ENCODE results near the gene IL19.

Gene IL19

DNA sequence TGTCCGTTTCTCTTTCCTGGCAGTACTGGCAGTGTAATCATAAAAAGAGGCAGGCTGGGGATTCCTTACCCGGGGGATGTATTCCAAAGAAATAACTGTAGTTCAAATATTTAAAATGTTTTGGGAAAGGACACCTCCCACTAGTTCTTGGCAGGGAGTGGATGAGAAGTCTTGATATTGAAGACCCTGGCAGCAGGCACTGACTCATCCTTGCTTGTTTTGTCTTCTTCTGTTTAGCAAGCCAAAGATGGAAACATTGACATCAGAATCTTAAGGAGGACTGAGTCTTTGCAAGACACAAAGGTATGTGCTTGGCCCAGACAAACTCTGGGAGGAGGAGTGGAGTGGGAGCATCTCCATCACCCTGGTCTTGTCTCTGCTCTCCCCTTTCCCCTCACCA is 95.5 kb downstream of the IL19 start:
- DNase-seq, result no peak

DNA sequence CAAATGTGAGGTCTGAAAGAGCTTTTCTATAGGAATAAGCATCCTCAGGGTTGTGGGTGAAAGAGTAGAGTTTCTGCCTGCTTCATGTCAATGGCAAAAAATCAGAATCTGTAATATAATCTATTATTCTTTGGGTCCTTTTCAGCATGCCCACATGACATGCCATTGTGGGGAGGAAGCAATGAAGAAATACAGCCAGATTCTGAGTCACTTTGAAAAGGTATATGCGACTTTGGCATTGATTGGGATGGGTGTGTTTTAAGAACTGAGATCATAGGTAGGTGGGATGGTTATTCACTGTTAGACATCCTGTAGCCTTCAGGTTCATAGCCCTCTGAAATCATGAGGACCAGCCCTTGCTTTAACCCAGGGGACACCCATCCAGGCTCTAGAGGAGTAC is 96.7 kb downstream of the IL19 start:
- DNase-seq, result no peak

DNA sequence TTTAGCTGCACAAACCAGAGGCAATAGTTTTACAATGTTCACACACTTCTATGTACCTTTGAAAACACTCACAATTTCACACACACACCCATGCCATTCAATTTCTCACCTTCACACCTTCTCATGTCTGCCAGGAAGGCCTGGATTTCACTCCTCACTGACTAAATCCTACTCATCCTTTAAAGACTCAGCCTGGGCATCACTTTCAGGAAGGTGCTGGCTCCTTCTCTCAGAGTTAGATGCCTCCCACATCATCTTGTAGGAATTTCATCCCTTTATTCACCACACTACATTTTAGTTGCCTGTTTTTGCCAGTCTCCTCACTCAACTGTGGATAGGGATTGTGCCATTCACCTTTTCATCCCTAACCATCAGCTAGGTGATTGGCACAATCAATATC is 97.1 kb downstream of the IL19 start:
- no peak for DNase-seq

DNA sequence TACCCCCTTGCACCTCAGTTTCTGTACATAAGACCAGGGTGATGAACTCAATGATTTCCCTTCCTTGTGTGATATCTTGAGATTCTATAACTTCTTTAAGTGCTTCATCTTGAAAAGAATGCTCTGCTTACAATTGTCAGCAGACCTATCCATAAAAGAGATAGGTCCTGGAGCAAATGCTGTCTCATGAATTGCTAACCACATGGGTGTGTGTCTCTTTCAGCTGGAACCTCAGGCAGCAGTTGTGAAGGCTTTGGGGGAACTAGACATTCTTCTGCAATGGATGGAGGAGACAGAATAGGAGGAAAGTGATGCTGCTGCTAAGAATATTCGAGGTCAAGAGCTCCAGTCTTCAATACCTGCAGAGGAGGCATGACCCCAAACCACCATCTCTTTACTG is 97.7 kb downstream of the IL19 start:
- DNase-seq, result no peak

DNA sequence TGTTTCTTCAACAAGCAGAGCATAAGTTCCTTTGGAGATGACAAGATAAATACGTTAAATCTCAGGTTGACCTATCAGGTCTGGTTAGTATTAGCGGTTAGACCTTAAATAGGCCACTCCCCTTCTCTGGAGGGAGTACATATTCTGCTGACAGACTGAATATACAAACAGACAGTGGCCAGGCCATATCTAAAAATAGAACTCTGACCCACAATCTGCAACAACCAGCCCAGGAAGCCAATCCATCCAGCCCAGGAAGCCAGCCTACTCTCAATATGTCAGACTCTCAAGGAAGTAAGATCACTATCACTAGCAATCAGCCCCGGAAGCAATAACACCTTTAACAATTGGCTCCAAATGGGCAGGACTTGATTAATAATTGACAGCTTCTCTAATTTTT is 101.6 kb downstream of the IL19 start:
- no peak for DNase-seq

DNA sequence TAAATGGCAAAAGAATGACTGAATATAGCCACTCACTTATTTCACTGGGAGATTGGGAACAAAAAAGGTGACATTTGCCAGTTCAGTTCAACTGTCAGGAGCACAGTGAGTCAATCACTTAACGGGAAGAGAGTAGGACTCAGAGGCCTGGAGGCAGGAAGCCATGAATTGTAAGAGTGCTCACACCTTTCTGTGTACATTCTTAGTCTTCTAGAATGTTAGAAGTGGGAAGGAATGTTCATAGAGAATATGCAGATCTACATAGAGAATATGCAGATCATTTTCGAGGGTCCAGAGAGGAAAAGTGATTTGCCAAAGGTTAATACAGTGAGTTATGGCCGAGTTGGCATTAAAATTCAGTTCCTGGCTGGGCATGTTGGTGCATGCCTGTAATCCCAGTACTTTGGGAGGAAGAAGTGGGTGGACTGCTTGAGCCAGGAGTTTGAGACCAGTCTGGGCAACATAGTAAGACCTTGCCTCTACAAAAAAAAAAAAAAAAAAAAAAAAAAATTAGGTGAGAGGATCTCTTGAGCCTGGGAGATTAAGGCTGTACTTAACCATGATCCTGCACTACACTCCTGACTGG is 103.1 kb downstream of the IL19 start:
- DNase-seq, result no peak

DNA sequence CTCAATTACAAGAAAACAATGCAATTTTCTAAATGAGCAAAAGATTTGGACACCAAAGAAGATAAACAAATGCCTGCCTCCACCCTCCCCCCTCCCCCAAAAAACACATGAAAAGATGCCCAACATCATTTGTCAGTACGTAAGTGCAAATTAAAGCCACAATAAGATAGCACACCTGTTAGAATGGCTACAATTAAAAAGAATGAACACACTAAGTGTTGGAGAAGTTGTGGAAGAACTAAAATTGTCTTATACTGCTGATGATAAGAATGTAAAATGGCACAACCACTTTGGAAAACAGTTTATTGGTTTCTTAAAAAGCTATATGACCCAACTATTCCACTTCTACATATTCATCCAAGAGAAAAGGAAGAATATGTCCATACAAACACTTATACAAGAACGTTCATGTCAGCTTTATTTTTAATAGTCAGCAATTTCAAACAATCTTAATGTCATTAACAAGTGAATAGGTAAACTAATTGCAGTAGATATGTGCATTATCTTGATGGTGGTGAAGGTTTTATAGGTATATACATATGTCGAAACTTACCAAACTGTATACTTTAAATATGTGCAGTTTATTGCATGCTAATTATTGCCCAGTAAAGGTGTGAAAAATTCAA is 105.3 kb downstream of the IL19 start:
- no peak for DNase-seq

DNA sequence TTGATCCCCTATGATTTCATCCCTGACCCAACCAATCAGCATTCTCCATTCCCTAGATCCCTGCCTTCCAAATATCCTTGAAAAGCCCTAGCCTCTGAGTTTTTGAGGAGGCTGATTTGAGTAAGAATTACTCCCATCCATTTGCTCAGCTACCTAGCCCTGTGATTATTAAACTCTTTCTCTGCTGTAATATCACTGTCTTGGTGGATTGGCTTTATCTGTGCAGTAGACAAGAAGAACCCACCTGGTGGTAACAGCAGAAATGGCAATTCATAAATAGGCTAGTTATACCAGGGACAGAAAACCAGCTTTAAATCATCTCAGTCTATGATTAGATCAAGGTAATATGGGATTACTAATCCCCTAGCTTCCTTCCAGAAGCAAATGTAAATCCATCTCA is 107.9 kb downstream of the IL19 start:
- DNase-seq, result no peak

DNA sequence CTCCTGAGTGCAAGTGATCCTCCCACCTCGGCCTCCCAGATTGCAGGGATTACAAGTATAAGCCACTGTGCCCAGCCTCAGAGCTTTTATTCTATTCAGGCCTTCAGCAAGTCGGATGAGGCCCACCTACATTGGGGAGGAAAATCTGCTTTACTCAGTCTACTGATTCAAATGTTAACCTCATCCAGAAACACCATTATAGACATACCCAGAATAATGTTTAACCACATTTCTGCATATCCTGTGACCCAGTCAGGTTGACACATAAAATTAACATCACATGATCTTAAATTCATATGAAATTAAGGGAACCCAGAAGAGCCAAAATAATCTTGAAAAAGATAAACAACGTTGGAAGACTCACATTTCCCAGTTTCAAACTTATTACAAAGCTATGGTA is 109.7 kb downstream of the IL19 start:
- DNase-seq, result no peak

DNA sequence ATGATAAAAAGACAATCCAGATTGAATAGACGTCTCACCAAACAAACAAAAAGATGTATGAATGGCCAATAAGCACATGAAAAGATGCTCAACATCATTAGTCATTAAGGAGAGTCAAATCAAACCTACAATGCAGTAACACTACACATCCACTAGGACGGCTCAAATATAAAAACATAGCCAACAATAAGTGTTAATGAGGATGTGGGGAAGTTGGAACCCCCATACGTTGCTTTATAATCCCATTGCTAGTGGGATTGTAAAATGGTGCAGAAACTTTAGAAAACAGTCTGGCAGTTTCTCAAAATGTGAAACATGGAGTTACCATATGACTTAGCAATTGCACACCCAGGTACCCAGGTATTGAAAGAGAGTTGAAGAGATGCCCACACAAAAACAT is 112.0 kb downstream of the IL19 start:
- no peak for DNase-seq

DNA sequence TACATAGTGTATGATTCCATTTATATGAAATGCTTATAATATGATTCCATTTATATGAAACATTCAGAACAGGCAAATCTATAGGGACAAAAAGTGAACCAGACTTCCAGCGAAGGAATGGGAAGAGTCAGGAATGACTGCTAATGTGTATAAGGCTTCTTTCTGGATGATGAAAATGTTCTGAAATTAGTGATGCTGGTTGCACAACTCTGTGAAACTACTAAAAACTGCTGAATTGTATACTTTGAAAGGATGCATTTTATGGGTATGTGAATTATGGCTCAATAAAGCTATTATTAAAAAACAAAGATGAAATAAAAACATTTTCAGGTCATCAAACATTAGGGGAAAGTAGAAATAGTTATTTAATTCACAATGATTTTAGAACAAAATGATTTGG is 112.6 kb downstream of the IL19 start:
- DNase-seq, result no peak

DNA sequence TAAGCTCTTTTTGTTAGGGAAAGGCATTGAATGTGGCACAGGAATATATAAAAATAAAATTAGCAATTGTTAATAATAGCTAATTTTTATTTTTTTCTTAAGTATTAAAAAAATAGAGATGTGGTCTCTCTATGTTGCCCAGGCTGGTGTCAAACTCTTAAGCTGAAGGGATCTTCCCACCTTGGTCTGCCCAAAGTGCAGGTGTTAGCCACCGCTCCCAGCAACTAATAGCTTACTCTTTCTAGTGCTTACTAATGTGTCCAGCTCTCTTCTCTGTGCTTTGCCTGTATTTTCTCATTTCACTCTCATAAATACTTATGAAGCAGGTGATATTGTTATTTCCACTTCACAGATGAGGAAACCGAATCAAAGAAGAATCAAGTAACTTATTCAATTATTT is 113.3 kb downstream of the IL19 start:
- DNase-seq, result no peak

DNA sequence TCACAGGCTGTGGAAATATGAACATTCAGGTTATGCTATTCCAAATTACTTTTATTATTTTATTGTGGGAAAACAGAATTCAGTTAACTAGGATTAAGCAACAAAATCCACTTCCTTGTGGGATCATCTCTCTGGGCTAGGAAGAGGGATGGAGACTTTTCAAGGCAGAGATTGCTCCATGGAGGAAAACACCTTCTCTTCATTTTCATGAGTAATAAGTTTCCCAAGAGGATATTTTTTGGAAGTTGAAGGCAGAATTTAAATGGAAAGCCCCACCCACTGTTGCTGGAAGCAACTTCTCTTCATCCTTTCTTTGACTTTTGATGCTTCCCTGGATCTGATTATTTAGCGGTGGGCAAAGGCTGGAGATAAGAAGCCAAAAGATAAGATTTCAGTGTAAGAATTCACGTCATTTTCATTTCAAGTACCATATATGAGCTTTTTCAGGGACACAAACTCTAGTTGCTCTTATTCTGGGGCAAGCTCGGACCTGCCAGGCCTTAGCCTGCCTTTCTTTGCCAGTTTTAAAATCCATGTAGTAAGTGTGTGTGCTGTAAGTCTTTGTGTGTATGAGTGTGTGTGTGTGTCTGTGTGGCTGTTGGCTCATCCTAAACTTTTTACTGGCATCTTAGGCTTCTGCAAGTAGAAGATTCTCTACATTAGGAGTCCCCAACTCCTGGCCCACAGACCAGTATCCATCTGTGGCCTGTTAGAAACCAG is 114.9 kb downstream of the IL19 start:
- DNase-seq, result no peak

DNA sequence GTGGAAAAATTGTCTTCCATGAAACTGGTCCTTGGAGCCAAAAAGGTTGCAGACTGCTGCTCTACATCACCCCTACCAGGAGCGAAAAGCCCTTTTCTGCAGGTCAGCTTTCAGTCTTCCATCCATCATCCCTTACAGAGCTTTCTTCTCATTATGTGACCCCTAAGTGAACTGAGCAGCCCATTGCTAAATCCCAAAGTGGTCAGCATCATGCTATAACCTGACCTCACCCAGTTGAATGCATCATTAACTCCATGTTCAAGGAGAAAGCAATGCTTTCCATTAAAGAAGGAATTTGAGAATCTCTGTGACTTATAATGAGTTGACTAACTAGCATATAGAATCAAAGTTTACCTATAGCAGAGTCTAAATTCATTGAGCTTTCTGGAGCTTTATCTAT is 116.3 kb downstream of the IL19 start:
- DNase-seq, result no peak

DNA sequence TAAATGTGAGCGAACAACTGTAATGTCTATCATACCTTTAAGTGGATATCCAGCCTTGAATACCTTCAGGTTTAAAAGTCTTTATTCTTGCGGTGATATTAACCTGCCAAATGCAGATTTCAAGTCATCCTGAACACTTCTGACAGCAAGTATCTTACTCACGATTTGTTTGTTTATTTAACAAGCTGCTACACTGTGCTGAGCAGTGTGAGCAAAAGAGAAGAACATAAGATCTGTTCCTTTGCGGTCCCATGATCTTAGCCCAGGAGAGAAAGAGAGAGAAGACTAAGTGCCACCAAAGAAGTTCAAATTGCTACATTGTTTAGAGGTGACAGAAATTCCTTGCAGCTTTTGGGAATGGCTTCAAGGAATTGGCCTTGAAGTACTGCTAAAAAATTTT is 117.1 kb downstream of the IL19 start:
- no peak for DNase-seq

DNA sequence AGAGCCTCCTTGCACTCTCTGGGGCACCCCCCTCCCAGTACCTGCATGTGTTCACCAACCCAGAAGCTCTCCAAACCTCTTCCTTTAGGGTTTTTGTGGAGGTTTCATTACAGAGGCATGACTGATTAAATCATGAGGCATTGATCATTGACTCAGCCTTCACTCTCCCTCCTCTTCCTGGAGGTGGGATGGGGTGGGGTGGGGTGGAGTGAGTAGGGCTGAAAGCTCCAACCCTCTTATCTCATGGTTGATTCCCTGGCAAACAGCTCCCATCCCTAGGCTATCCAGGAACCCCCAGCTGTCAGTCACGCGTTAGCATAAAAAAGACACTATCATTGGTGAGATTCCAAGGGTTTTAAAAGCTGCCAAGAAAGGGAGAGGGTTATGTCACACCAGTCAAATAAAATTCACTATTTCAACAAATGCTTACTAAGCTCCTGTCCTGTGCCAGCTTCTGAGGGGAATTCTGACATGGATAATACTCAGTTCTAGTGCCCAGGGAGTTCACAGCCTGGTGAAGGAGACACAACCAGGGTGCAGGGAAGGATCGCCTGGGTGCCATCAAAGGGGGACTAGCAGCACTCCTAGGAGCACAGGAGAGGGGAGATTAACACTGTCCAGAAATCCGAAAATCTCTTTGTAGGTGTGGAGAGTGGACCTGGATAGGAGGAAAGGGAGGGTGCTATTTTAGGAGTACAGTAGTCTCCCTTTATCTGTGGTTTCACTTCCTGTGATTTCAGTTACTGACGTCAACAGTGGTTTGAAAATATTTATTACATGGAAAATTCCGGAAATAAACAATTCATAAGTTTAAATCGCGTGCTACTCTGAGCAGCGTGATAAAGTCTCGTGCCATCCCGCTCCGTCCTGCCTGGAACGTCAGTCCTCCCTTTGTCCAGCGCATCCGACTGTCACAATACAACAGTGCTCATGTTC is 119.8 kb downstream of the IL19 start:
- no peak for DNase-seq

DNA sequence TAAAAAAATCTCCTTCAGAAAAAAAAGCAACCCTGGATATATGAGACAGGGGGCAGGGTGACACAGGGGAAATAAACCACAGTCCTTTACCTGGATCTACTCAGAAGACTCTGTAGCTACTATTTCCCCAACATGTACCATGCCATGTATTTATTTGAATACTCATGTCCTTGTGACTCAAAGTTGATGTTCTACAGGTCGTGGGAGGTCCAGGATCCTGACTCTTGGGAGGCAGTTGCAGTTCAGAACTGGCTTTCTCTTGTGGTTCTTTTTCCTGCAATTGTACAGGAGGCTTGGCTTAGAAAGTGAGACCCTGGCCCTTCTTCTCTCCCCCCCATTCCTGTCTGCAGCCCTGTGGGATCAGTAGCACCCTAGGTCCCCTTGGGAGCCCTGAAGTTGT is 120.8 kb downstream of the IL19 start:
- DNase-seq, result no peak

All from NCI-H2227 treated with DMSO at 0.1 percent for 48 hours (cell line).